Thyroid gland (tissue), 4 donors: Measurements from ENCODE around the gene PET100.

ENCODE experiments used
- POLR2A ChIP-seq, 2 donors: fragments of 450-650 bp; IDR thresholded peaks; one replicate each; pipeline ENCODE4 v1.6.1; 2017; ENCODE audit warnings: antibody characterized with exemption in 2 of 2, mild to moderate bottlenecking in 2 of 2, moderate library complexity in 1 of 2
- TF ChIP-seq, protein P1 (sequence below), 6 experiments: fragments of 200-600 bp in 3 of 6; fragments of 450-650 bp in 3 of 6; sonication (generic) in 3 of 6; IDR thresholded peaks; one replicate each; pipeline ENCODE4 v1.5.1; 2016 to 2019; ENCODE audit warnings: antibody characterized with exemption in 6 of 6, mild to moderate bottlenecking in 2 of 6, inconsistent platforms in 1 of 6, moderate library complexity in 1 of 6

DNA sequence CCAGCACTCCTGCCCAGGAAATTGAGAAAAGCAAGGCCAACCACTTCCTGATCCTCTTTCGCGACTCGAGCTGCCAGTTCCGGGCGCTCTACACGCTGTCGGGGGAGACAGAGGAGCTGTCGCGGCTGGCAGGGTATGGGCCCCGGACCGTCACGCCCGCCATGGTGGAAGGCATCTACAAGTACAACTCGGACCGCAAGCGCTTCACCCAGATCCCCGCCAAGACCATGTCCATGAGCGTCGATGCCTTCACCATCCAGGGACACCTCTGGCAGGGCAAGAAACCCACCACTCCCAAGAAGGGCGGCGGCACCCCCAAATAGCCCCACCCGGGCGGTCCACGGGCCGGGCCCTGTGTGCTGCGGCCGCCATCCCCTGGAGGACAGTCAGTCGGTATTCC, 11.9 kb upstream of the PET100 start:
- TF ChIP-seq, protein P1, sequence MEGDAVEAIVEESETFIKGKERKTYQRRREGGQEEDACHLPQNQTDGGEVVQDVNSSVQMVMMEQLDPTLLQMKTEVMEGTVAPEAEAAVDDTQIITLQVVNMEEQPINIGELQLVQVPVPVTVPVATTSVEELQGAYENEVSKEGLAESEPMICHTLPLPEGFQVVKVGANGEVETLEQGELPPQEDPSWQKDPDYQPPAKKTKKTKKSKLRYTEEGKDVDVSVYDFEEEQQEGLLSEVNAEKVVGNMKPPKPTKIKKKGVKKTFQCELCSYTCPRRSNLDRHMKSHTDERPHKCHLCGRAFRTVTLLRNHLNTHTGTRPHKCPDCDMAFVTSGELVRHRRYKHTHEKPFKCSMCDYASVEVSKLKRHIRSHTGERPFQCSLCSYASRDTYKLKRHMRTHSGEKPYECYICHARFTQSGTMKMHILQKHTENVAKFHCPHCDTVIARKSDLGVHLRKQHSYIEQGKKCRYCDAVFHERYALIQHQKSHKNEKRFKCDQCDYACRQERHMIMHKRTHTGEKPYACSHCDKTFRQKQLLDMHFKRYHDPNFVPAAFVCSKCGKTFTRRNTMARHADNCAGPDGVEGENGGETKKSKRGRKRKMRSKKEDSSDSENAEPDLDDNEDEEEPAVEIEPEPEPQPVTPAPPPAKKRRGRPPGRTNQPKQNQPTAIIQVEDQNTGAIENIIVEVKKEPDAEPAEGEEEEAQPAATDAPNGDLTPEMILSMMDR (IDR thresholded peaks at IDR 0.05), result no peak
- TF ChIP-seq POLR2A (IDR thresholded peaks at IDR 0.05), result no peak
